Nephron progenitor cell (in vitro differentiated cells): ENCODE data around the gene DKC1.

Source experiments
- DNase-seq: peaks from one replicate; pipeline ENCODE4 v3.0.0; 2021
- H3K27ac Mint-ChIP-seq: 2 replicates; pipeline ENCODE4 v1.8.0; 2021; ENCODE audit warnings: mild to moderate bottlenecking, moderate library complexity, mixed read lengths
- H3K27me3 Mint-ChIP-seq: 2 replicates; pipeline ENCODE4 v1.8.0; 2021; ENCODE audit warnings: mild to moderate bottlenecking, low read depth, mixed read lengths; ENCODE audit not compliant: poor library complexity
- H3K36me3 Mint-ChIP-seq: 2 replicates; pipeline ENCODE4 v1.8.0; 2021; ENCODE audit warnings: low read depth, mixed read lengths
- H3K4me1 Mint-ChIP-seq: 2 replicates; pipeline ENCODE4 v1.8.0; 2021; ENCODE audit warnings: mixed read lengths
- H3K4me3 Mint-ChIP-seq: 2 replicates; pipeline ENCODE4 v1.8.0; 2021; ENCODE audit warnings: mild to moderate bottlenecking, moderate library complexity, mixed read lengths
- H3K9me3 Mint-ChIP-seq: 2 replicates; pipeline ENCODE4 v1.8.0; 2021; ENCODE audit warnings: mild to moderate bottlenecking, moderate library complexity, mixed read lengths
- CTCF ChIP-seq: fragments of 200-600 bp; sonication (generic); IDR thresholded peaks from 2 replicates; pipeline ENCODE4 v1.5.0; 2021; ENCODE audit warnings: antibody characterized with exemption

The DKC1 gene

GRCh38 chrX:154795016-154795415, 32.4 kb downstream of the DKC1 start:
- Mint-ChIP-seq H3K27ac (no peak overlapping the region), H3K4me1 (peaks cover 10% of the 10 kb centered on the region), H3K9me3 (peaks cover 56% of the 10 kb centered on the region), H3K36me3 (peaks cover 4% of the 10 kb centered on the region), H3K27me3 (no peaks in the 10 kb centered on the region), H3K4me3 (no peak overlapping the region)
- DNase-seq: no peak
- TF ChIP-seq CTCF: no peak

GRCh38 chrX:154797006-154797405, 34.3 kb downstream of the DKC1 start:
- TF ChIP-seq CTCF: no peak
- Mint-ChIP-seq H3K27ac (no peak overlapping the region), H3K4me1 (peaks cover 23% of the 10 kb centered on the region), H3K9me3 (peaks cover 55% of the 10 kb centered on the region), H3K4me3 (no peak overlapping the region), H3K27me3 (no peaks in the 10 kb centered on the region), H3K36me3 (no peaks in the 10 kb centered on the region)
- no peak for DNase-seq

- Mint-ChIP-seq H3K4me3 (no peak overlapping the region), H3K9me3 (peaks cover 54% of the 10 kb centered on the region), H3K36me3 (no peaks in the 10 kb centered on the region), H3K4me1 (peaks cover 47% of the 10 kb centered on the region), H3K27me3 (no peaks in the 10 kb centered on the region), H3K27ac (peak overlapping the region; percentile 46)
- no peak for DNase-seq
- no peak for TF ChIP-seq CTCF
Observed at GRCh38 chrX:154799556-154800348, 37.1 kb downstream of the DKC1 start.

GRCh38 chrX:154800478-154801210, 38.0 kb downstream of the DKC1 start:
- DNase-seq: no peak
- no peaks in the 10 kb centered on the region for H3K27me3 Mint-ChIP-seq
- no peak overlapping the region for H3K27ac Mint-ChIP-seq
- peaks cover 53% of the 10 kb centered on the region for H3K9me3 Mint-ChIP-seq
- peaks cover 49% of the 10 kb centered on the region for H3K4me1 Mint-ChIP-seq
- H3K36me3 Mint-ChIP-seq: no peaks in the 10 kb centered on the region
- H3K4me3 Mint-ChIP-seq: no peak overlapping the region
- TF ChIP-seq CTCF: no peak

GRCh38 chrX:154802947-154803346, 40.3 kb downstream of the DKC1 start:
- no peak for TF ChIP-seq CTCF
- no peak overlapping the region for H3K27ac Mint-ChIP-seq
- peaks cover 5% of the 10 kb centered on the region for H3K36me3 Mint-ChIP-seq
- peaks cover 54% of the 10 kb centered on the region for H3K4me1 Mint-ChIP-seq
- peaks cover 57% of the 10 kb centered on the region for H3K9me3 Mint-ChIP-seq
- H3K4me3 Mint-ChIP-seq: no peak overlapping the region
- no peaks in the 10 kb centered on the region for H3K27me3 Mint-ChIP-seq
- no peak for DNase-seq
